GM10847 (cell line): ENCODE results near the gene TEX48.

Source experiments
- POLR2A ChIP-seq: IDR thresholded peaks from 2 replicates; pipeline ENCODE4 v1.6.1; 2011; ENCODE audit not compliant: insufficient read length; ENCODE audit errors: extremely low read depth

TEX48 gene

DNA sequence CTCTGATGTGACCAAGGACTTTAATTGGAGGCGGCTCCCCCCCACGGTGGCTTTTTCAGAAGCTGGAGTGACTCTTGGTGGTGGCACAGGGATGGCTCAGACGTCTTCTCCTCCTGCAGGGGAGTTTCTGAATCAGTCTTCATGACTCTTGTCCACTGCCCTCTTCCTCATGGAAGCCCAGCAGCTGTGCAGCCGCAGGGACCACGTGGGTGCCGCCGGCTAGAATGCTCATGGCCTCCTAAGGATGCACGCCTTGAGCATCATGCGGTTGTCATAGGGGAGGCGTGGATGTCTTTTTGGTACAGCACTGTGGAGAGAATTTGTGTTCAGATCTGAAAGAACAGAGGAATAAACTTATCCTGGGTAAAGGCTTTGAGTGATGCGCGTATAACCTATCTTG, 25.7 kb downstream of the TEX48 start:
- TF ChIP-seq POLR2A, result no peak

DNA sequence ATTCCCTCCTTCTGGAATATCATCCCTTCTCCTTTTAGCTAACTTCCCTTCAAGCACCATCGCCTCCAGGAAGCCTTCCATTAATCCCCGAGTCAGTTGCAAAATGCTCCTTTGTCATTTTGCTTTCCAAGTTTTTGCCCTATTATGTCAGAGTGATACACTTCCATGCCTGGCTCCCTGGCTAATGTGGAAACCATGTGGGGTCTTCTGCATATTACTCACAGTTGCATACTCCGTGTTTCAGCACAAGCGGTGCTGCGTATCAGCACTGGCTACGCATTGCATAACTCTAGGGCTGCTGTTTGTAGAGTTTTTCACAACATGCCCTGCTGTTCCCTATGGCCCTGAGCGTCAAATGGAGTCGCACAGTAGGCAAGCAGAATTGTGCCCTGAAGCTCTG, 26.3 kb downstream of the TEX48 start:
- no peak for TF ChIP-seq POLR2A

DNA sequence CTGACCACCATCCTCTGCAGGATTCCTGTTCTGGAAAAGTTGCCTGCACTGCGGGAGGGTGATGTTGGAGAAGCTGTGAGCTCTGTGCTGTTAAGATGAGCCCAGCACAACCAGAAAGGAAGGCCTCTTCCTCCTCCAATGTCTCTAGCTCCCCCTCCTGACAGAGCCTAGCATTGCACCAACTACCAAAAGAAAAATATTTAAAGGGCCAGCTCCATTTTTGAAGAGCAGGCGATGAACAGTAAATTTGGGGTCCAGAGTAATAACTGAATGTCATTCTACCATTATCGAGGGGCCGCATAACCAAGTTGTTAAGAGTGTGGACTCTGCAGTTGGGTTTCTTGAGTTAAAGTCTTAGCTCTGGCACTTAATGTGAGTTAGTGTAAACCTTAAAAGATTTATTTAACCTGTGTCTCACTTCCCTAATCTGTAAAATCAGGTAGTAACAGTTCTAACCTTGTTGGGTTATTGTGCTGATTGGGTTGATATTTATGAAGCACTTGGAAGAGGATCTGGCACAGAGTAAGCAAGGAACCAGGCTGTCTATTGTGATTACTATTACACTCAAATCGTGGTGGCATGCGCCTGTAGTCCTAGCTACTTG, 28.3 kb downstream of the TEX48 start:
- no peak for TF ChIP-seq POLR2A

DNA sequence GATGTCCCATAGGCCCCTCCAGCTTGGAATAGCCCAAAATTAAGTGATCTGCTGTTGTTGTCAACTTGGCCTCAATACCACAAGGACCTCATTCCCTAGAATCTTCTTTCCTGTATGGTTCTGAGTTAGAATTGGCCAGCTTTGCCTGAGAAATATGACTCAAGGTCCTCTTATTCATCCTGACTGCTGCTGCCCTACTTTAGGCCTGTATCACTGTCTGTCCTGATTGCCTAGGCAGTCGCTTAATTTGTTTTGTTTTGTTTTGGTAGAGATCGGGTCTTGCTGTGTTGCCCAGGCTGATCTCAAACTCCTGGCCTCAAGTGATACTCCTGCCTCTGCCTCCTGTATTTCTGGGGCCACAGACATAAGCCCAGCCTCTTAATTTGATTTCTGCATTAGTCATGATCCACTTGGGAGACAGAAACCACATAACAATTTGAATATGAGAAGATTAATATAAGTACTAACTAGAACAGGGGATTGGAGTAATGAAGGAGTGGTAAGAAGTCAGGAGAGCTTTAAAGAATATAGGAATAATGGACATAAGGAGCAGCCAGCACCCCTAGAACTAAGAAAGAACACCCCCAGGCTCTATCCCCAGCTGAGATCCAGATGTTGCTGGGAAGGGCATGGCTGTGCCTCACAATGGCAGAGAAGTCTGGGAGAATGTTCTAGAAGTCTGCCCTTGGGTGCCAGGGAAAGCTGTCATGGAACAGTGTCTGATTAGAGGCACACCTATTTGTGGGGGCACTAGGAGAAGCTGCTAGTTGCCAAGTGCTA, 29.0 kb downstream of the TEX48 start:
- TF ChIP-seq POLR2A, result no peak

DNA sequence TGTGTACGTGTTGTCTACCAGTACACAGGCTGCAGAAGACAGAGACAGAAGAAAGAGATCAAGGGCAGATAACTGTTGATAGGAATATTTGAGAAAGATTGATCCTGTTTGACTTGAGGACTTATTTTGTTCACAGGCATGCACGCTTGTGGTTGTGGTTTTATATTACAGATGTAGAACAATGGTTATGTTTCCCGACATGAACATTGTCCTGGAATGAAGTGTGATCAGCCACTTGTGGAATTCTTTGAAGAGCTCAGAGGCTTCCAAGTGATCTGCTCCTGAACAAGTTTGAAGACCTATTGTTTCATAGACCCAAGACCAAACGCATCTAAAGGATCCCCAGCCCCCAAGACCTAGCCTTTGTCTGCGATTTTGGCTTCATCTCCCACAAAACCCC, 38.1 kb downstream of the TEX48 start:
- no peak for TF ChIP-seq POLR2A

DNA sequence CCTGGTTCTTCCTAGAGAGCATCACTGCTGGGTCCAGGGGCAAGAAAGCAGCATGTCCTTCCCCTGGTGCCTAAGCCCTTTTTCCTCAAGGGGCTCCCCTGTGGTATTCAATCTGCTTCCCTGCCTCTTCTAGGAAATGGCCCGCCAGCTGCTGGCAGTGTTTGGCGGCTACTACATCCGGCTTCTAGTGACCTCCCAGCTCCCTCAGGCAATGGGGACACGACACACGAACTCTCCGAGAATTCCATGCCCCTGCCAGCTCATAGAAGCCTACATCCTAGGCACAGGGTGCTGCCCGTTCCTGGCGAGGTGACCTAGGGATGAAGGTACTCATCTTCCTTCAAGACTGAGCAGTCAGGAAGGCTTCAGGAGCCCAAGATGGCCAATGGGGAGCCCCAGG, 39.0 kb downstream of the TEX48 start:
- no peak for TF ChIP-seq POLR2A

DNA sequence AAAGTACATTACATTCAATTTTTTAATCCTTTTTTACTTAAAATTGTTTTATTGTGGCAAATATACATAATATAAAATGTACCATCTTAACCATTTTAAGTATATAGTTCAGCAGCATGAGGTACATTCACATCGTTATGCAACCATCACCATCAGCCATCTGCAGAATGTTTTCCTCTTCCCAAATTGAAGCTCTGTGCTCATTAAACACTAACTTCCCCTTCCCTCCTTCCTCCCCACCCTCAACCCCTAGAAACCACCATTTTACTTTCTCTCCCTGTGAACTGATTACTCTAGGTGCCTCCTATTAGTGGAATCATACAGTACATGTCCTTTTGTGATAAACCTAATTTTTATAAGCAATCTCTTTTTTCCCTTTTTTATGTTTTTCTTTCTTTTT, 40.0 kb downstream of the TEX48 start:
- TF ChIP-seq POLR2A, result no peak

DNA sequence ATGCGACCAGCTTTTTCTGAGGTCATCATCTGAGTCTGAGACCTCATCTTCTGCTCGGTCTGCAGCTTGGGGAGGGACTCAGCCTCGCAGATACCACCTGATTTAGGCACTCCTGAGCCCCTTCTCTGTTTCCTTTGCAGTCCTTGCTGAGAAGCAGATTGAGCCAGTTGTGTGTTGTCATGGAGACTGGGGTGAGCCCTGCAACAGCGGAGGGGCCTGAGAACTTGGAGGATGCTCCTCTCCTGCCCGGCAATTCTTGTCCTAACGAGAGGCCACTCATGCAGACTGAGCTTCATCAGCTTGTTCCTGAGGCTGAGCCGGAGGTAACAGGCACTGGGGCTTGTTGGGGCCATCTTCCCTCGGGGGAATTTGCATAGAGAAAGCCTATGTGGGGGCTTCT, 43.6 kb downstream of the TEX48 start:
- TF ChIP-seq POLR2A, result no peak

DNA sequence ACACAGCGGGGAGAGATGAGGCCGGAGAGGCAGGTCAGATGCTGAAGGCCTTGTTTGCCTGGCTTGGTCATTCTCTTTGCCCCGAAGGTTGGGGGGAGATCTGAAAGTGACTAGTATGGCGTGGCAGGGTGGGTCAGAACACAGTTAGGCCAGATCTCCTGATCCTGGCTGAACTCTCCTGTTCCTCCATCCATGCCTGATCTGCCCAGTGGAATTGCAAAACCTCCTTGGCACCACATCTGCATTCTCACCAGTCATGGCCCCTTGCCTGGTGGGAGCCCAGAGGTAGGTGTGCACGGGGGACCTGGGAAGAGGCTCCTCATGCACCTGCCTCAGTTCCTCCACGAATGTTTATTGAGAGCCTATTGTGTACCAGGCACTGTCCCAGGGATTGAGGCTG, 47.6 kb downstream of the TEX48 start:
- no peak for TF ChIP-seq POLR2A

DNA sequence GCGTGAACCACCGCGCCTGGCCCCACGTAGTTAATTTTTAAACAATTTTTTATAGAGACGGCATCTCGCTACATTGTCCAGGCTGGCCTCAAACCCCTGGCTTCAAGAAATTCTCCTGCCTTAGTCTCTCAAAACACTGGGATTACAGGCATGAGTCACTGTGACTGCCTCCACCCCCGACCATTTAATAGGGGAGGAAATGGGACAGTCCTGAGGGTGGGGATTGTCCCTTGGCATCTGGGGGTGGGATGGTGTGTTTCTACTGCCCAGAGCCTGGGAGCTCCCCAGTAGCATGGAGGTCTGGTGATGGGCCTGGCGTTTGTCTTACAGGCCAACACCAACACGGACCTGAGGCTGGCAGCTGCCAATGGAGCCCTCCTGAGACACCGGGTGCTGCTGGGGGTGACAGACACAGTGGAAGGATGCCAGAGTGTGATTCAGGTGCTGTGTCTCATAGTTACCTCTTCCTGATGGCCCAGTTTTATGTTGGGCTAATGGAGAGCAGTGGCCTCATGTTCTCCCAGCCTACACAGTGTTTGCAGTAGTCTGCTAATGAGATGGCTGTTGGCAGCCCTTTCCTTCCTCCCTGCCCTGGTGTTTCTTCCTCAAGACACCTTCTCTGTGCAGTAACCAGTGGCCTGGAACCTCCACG, 48.4 kb downstream of the TEX48 start:
- no peak for TF ChIP-seq POLR2A

DNA sequence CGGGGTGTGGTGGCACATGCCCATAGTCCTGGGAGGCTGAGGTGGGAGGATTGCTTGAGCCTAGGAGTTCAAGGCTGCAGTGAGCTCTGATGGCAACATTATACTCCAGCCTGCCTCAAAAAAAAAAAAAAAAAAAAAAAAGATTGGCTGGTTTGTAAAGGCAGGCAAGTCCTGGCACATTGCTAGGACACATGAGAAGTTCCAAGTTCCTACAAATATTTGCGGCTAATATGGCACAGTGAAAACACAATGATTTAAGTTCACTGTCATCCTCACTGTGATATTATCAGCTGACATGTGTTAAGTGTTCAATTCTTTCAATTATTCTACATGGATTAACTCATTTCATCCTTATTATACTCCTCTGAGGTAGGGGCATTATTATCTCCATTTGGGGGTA, 50.8 kb downstream of the TEX48 start:
- no peak for TF ChIP-seq POLR2A

DNA sequence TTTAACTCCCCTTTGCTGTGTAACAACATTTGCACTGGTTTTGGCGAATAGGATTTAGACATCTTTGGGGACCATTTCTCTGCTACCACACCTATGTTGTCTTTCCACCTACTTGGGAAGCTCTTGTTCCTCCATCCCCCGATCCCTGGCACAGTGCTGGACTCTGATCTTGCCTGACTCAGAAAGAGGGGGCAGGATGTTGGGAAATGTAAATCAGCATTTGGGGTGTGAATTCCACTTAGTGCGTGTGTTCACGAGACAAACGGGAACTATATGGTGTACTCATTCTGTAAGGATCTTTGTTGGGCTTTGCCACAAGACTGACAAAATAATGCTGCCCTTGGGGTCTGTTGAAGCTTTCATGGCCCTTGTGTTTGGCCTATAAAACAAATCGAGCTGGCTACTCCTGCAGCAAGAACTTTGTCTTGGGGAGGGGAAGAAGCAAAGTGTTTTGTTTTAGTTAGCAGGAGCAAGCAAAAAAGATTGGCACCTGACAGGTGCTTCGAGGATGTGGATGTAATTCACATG, 52.4 kb downstream of the TEX48 start:
- TF ChIP-seq POLR2A, result no peak

DNA sequence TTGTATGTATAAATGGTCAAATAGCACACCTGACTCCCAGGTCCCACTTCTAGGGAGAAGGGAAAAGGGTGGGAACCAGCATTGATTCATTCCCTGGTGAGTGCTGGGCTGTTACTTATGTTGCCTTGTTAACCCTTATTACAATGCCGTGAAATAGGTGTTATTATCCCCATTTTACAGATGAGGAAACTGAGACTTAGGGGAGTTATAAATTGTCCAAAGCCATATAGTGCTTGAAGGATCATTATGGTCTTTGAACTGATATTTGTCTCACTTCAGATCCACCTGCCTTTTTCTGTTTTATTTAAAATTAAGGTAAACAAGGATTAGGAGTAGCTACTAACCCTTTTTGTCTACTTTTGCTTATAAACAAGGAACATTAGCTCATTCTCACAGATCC, 54.4 kb downstream of the TEX48 start:
- TF ChIP-seq POLR2A, result no peak

DNA sequence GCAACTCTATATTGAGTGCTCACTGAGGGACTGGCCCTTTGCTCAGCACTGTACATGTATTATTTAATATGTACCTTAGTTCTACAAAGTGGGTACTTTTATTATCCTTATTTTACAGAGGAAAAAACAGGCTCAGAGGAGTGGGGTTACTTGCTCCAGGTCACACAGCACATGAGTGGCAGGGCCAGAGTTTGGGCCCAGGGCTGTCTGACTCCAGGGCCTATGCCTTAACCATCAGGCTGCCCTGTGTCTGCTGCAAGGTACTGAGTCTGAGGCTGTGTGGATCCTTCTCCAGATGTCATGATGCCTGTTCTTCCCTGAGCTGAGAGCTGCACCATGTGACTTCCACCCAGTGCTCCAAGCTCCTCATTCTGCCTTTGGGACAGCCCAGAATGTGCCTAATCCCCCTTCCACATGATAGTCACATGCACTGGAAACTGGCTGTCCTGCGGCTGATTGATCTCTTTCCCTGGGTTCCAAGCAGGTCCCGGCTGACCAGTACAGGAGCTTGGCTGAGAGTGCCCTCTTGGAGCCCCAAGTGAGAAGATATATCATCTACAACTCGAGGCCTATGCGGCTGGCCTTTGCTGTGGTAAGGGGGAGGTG, 55.5 kb downstream of the TEX48 start:
- no peak for TF ChIP-seq POLR2A

DNA sequence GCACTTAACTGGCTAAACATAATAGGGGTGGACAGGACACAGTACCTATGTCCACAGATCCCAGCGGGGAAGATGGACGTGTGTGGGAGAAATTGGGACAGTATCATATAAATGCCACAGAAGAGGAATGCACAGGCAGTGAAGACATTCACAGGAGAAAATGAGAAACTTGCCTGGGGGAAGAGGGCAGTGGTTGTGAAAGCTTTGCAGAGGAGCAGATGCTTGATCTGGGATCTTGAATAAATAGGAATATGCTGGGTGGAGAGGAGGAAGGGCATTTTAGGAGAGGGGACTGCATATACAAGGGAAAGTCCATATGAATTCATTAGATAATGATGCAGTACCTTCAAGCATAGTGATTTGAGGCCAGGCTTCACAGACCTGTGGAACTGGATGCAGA, 57.3 kb downstream of the TEX48 start:
- no peak for TF ChIP-seq POLR2A
